ENCODE results near the gene SLFN13.

- TF ChIP-seq, protein P1, sequence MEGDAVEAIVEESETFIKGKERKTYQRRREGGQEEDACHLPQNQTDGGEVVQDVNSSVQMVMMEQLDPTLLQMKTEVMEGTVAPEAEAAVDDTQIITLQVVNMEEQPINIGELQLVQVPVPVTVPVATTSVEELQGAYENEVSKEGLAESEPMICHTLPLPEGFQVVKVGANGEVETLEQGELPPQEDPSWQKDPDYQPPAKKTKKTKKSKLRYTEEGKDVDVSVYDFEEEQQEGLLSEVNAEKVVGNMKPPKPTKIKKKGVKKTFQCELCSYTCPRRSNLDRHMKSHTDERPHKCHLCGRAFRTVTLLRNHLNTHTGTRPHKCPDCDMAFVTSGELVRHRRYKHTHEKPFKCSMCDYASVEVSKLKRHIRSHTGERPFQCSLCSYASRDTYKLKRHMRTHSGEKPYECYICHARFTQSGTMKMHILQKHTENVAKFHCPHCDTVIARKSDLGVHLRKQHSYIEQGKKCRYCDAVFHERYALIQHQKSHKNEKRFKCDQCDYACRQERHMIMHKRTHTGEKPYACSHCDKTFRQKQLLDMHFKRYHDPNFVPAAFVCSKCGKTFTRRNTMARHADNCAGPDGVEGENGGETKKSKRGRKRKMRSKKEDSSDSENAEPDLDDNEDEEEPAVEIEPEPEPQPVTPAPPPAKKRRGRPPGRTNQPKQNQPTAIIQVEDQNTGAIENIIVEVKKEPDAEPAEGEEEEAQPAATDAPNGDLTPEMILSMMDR (IDR thresholded peaks at IDR 0.05; ENCODE audit: low read depth, low read length), result no peak
- no peak for TF ChIP-seq EZH2phosphoT487 (IDR thresholded peaks at IDR 0.05; ENCODE audit: low read depth)
These were observed at the start of gene SLFN13 for GRCh38 chr17:35448214-35448898.
